Activated T-cell treated with anti-CD3 and anti-CD28 coated beads, Interleukin-2, amount 50 U/mL, for 48 hours (primary cell): Measurements from ENCODE around the gene RABAC1.
"Not testable (repeated sequence)": the region's sequence is repeated elsewhere in the genome, so short reads cannot be mapped to it uniquely, and the experiment has no call there.

ENCODE experiments used
- DNase-seq, 2 experiments: peaks; one replicate each; pipeline ENCODE4 v3.0.0-alpha.2; 2020

RABAC1 gene

DNA sequence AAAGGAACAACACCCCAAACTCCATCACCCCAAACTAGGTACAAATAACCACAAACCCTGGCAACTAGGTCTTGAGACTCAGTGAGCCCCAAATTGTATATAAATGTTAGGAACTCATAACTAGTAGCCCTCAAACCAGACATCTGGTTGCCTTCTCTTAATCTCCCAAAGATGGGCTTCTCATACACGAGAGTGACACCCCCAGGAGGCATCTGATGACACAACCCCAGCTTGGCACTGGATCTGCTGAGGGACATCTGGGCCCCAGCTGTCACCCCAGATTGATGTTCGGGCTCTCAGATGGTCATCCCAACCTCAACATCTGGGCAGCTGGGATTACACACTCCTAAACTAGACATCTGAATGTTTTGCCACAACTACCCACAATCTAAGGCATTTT, 14.8 kb downstream of the RABAC1 start:
- no peak for DNase-seq

DNA sequence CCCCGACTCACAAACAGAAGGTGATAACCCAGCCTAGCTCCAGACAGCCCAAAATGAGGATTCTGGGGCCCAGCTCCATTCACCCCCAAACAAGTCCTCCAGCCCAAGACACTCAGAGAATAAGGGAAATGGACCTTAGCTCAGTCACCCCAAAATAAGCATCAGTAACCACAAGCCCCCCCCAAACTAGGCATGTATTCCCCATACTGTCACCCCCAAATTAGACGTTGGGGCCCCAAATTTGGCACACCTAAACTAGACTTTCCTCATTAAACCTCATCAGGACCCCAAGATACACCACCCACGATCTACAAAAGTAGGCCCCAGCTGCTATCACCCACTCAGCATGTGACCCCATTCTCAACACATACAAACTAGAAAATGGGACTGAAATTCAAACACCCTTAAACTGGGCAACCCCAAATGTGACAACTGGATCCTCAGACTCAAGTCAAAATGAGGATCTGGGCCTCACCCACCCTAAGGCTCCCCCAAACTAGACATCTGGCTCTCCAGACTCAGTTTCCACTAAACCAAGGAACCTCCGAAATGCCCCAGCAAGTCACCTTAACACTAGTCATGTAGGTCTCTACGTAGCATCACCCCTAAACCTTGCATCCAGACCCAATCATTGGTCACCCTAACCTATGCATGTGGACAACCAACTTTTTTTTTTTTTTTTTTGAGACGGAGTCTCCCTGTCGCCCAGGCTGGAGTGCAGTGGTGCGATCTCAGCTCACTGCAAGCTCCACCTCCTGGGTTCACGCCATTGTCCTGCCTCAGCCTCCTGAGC, 17.5 kb downstream of the RABAC1 start:
- no peak for DNase-seq

DNA sequence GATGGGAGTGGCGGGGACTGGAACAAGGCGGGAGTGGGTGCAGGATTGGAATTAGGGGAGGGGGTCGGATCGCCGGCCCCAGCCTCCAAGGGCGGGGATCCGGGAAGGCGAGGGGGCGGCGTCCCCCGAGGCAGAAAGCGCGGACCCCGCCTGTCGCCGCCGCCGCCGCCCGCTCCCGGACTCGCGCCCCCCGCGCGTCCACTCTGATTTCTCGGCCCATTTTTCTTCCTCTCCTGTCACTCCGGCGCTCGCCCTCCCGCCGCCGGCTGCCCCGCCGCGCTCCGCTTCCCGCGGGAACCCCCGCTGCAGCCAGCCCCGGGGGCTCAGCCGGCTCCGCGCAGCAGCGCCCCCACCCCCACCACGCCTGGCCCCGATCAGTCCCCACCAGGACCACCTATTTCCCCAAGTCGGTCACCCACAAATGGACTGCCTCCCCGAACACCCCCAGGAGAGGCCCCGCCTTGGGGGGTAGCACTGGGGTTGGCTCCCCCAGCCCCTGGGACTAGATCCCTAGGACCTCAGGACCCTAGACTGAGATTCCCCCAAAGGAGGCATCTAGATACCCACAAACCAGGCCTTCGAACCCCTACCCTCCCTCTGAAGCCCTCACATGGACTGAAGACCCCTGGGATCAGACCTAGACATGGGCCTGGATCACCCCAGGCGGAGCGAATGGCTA, 18.3 kb downstream of the RABAC1 start:
- no peak for DNase-seq

DNA sequence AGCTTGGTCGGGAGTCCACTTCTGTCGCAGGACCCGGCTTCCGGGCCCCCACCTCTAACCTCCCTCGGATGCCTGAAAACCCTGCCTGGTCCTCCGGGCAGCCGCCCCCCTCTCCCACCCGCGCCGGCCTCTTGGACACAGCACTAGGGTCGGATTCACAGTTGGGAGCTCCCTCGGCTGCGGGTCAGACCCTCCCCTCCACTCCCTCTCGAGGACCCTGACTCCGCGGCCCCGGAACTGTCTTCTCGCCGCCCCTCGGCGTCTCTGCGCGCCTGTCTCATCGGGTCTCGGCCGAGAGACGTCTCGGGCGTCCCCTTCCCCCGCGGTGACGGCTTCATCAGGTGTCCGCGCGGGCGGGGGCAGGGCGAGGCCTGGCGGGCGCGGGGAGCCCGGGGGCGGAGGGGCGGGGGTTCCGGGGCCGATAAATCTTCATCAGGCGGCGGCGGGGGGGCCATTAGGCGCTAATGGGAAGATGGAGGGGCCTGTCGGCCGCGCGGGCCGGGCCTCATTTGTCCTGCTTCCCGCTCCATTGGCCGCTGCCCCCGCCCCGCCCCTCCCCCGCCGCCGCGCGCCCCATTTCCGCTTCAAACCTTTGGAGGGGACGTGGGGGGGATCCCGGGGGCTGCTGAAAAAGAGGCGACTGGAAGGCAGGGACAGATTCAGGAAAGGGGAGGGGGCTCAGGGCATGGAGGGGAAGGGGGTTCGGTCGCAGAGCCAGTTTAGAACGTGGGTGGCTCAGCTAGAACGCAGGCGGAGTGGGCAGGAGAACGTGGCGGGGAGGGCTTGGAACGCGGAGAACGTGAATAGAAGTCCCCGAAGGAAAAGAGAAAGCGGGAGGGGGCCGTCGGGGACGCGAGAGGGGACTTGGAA, 19.0 kb downstream of the RABAC1 start:
- peak; percentile 64 to 67 for DNase-seq

DNA sequence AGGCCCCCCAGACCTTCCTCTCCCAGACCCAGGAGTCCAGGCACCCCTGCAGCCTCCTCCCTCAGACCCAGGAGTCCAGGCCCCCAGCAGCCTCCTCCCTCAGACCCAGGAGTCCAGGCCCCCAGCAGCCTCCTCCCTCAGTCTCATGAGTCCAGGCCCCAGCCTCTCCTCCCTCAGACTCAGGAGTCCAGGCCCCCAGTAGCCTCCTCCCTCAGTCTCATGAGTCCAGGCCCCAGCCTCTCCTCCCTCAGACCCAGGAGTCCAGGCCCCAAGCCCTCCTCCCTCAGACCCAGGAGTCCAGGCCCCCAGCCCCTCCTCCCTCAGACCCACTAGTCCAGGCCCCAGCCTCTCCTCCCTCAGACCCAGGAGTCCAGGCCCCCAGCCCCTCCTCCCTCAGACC, 19.9 kb downstream of the RABAC1 start:
- DNase-seq = not testable (repeated sequence)

DNA sequence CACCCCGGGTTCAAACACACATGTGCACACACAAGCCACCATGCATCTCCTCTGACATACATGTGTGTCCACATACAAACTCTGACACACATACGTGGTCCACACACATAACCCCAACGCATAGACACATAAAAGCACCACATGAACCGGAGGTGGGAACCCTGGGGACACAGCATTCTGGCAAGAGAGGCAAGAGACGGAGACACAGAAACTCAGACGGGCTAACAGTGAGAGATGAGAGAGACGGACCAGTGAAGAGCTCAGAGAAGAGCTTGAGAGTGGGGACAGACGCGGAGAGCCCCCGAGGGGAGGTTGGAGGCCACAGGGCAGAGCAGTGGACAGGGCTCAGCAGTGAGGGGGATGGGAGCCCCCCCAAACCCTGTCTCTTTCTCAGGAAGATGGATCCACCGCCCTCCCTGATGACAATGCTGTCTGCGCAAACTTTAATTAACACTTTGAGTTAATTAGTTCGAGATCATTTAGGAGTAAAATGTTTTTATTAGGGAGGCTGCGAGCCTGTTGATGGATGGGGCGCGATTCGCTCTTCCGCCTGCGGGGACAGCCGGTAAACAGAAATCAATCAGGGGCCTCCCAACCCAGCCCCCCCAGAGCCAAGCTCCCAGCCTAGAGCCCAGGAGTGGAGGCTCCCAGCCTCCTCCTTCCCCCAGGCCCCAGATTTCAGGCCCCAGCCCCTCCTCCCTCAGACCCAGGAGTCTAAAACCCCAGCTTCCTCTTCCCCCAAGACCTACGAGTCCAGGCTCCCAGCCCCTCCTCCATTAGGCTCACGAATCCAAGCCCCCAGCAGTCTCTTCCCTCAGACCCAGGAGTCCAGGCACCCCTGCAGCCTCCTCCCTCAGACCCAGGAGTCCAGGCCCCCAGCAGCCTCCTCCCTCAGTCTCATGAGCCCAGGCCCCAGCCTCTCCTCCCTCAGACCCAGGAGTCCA, 21.3 kb downstream of the RABAC1 start:
- no peak for DNase-seq

DNA sequence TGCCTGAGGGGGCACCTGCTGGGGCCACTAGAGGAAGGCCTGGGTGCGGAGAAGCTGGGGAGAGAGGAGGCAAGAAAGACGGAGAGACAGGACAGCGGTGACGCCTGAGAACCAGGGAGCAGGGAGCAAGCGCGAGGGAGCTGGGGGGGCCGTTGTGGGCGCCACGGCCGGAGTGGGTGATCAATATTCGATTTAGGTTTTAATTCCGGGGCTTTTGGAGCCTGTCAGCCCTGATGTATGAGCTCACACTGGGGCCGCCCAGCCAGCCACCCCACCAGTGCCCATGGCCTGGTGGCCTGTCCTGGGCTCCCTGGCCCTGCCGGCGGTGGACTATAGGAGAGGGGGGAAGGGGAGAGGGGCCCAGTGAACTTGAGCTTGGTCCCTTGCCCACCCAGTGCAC, 22.2 kb downstream of the RABAC1 start:
- no peak for DNase-seq

DNA sequence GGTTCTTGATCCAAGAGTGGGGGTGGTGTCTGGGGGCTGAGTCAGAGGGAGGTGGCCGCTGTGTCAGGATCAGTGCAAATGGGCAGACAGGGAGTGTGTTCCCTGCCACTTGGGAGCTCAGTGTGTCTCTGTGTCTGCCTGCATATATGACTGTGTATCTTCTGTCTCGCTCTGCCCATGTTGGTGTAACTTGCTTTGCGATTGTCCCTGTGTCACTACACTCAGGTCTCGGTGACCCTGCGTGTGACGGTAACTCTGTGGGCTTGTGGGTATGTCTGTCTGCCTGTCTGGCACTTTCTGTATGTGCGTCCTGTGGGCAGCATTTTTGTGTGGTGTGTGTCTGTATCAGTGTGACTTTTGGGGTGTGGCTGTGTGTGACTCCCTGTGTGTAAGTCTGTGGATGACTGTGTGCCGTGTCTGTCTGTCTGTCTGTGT, 22.7 kb downstream of the RABAC1 start:
- peak; percentile 61 to 67 for DNase-seq

DNA sequence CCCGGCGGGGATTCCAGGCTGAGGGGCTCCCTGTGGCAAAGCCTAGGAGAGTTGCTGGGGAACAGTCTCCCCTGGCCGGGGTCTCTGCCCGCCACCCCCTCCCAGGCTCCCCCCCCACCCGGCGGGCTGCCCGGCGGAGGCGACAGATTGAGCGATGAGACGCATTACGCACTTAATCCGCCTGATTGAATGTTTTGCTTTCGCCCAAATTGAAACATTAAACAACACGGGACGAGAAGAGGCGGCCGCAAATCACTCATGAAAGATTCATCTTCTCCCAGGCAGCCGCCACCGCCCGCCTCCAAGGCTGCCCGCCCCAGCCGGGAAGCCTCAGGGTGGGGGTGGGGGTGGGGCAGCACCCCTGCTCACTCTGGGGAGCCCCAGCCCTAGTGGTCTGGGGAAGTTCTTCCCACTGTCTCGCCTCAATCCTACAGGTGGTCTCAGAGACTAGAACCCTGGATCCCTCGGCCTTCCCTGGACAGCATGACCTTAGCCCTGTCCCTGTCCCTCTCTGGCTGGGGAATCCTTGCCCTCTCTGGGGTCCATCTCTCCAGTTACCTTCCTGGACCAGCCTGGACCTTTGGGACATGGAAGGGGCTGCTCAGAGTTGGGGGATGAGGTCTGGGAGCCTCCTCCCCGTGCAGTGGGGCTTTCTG, 23.2 kb downstream of the RABAC1 start:
- DNase-seq = peak in 1 of 2 experiments; percentile 47

DNA sequence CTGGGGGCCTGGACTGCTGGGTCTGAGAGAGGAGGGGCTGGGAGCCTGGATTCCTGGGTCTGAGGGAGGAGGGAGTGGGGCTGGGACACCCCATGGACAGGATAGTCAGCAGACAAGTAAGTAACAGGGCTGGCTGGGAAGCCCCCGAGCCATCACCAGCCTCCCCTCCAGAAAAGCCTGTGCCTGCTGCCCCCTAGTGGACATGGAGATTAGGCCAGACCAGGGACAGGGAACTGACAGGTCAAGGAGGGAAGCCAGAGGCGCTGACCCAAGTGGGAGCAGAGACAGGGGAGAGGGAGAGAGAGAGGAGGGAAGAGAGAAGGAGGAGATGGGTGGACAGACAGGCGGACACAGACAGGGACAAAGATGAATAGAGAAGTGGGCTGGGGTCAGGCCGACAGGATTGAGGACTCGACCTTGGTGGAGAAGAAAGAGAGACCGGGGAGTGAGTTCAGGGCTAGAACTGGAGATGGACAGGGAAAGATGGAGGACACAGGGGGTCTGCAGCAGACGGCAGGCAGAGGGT, 24.2 kb downstream of the RABAC1 start:
- peak; percentile 86 to 89 for DNase-seq

DNA sequence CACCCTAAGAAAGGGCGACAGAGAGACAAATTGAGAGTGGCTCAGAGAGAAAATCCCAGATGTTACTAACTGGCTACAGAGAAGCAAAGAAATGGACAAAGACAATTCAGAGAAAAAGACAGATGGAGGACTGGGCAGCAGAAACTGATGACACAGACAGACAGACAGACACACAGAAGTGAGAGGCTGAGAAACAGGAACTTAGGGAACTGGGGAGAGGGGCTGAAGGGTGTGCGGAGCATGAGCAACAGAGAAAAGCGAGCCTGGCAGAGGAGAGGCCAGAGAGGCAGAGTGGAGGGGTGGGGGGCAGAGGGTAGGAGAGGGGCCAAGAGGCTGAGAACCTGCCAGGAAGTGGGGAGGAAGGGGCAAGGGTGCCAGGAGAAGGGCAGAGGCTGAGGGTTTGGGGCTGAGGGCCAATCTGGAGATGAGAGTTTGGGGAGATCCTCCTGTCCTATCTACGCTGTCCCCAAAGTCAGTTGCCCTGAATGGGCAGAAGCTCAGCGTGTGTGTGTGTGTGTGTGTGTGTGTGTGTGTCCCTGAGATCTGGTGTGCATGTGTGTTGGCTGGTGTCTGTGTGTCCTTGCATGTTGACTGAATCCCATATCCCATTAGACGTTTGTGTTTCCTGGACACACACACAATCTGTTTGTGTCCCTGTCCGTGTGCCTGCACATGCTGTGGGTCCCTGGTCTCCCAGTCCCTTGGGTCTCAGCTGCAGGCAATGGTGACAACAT, 25.3 kb downstream of the RABAC1 start:
- DNase-seq = no peak

DNA sequence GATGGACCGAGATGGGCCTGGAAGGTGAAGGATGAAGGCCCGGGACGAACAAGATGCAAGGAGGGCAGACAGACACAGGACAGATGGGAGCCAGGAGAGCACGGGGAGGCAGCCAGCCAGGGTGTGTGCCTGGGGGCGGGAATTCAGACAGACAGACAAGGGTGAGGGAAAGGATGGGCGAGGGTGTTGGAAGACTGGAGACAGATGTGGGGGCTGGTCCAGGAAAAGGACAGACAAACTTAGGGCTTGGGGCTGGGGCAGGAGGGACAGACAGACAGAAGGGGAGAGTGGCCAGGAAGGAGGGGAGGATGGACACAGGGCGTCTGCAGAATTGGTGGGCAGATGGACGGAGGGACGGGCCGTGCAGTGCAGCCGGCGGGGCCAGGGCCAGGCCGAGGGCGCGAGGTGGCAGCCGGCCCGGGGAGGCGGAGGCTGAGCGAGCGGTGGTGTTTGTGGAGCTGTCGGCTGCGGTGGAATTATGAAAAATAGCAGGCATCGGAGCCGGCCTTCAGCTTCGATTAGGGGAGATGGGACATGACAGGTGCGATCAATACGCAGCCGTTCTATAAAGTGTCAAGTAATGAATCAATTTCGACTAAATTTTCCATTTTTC, 26.3 kb downstream of the RABAC1 start:
- no peak for DNase-seq

DNA sequence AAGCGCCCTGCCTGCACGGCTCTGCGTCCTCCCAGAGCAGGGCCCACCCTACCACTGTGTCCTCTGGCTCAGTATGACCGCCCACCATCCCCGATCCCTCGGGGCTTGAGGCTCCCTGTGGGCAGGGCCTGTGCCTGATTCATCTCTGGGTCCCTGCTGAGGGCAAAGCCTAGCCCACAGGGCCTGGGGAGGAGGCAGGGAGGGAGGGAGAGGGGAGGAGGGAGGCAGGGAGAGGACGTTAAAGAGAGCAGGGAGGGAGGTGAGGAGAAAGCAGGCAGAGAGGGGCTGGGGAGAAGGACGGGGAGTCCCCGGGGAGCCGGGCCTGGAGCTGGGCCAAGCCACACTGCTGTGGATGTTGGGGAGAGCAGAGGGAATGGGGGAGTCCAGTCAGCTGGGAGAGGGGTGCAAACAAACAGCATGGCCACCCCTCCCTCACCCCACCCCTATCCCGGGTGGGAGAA, 26.8 kb downstream of the RABAC1 start:
- no peak for DNase-seq

DNA sequence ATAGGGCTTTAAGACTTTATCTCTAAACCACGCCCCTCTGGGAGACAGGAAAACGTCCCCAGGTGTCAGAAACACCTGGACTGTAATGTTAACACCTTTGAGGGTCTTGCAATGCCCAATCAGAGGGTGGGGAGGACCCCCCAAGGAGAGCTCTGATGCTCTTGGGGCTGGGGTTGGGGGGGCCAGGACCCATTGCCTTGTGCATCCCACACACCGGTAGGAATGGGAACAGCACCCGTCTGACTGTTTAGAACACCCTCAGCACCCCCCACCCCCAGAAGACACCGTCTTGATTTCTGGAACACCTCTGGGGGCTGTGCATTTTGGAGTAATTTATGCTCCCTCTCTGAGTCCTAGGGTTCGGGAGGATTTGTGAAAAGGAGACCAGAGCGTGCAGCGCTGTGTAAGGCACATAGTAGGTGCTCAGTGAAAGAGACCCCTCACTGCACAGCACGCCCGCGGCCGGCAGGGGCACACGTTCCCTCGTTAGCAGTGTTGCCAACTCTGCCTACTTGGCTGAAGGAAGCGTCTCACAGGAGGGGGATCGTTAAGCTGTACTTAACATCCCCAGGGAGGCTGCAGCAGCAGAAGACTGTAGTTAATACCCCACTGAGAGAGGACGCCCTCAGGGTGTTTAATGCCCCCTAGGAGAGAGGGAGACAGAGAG, 28.1 kb downstream of the RABAC1 start:
- peak in 1 of 2 experiments; percentile 41 for DNase-seq

DNA sequence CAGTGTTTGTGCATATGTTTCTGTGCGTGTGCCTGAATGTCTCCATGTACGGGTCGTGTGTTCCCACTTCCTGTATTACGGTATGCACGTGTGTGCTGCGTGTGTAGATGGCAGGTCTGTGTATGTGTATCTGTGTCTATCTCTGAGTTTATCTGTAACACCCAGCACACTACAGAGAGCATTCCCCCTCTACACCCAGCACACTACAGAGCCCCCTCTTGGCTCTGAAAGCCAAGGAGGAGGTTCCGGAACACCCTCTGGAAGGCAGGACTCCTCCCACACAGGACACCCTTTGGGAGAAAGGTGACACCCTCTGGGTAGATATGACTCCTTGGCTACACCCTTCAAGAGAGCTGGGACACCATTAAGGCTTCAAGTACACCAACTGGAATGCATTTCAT, 28.8 kb downstream of the RABAC1 start:
- DNase-seq = no peak

DNA sequence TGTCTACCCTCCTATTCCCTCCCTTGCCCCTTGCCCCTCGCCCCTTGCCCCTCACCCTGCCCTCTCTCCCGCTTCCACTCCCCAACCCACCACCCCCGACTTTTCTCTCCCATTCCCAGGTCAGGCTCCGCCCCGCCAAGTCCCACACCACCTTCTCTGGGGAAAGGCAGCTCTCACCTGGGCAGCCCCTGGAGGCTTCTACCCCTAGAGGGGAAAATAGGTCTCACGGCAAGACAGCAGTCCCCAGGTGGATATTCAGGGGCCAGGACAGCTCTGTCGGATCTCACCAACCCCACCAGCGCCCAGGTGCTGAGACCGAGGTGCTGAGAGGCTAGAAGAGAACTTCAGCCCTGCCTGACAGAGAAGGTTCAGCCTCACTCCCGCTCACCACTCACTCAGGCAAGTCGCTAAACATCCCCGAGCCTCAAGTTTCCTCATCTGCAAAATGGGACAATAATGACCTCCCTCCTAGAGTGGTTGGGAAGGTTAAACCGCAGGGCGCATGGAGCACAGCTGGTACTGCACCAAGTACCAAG, 29.5 kb downstream of the RABAC1 start:
- no peak for DNase-seq

DNA sequence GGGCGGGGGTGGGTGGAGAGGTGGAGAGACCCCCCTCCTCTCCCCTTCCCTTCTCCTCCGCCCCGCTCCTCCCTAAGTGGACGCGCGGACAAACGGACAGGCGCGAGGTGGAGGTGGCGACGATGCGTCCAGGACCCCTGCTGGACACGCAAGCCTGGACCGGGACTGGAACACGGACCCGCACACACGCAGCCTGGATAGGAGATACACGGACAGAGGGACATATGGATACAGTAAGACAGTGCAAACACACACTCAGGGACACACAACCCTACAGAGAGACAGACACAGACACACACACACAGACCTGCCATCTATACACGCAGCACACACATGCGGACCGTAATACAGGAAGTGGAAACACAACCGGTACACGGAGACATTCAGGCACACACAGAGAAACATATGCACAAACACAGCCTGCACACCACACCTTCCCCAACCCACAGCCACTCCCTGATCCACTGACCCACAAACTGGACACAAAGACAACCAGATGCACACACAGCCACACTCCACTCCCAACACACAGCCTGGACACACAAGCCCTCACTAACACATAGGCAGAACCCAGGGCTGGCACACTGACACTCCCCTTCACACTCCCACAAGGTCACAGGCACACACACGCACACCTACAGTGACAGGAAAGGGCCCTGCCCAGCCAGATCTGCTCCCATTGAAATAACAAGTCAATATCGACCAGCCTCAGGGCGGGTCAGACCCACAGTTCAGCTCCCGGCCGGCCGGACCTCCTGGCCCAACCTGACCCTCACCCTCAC, 30.2 kb downstream of the RABAC1 start:
- peak; percentile 60 to 61 for DNase-seq

DNA sequence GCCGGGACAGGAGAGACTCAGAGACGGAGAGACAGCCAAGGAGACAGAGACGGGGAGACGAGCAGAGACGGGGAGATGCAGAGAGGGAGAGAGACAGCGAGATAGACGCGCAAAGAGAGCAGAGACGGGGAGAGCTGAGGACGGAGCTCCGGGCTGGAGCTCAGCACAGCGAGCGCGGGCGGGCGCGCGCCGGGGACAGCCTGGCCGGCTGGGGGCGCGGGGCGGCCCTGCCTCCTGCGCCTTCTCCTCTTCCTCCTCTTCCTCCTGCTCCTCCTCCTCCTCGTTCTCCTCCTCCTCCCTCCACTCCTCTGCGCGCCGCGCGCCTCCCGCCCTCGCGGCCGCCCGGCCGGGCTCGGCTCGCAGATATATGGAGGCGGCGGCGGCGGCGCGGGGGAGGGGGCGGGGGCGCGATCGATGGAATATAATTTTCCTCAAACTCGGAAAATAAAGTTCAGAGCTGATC, 30.9 kb downstream of the RABAC1 start, which contains the start of gene ERFL:
Gene ERFL, minus strand, starts transcription at position 229 of the 463 bp plus-strand sequence. CDS start 15,530 bp downstream, outside the sequence.
- no peak for DNase-seq
